ENCODE measurements around the gene NR4A2.

NR4A2 gene

GRCh38 chr2:156332534-156333273 lies at the start of gene NR4A2:
Gene NR4A2 (minus strand): TSS chr2:156332721. CDS start chr2:156330186, 2,535 bp downstream.
- Histone ChIP-seq H3K9me2 (ENCODE audit: low read depth, low read length) (no peaks in the 10 kb centered on the region), H3K27me3 (ENCODE audit: insufficient read depth, low read length) (no peaks in the 10 kb centered on the region), H3K27ac (ENCODE audit: low read depth, low read length, poor library complexity, severe bottlenecking) (no peak within 1 kb of the TSS), H3K4me3 (ENCODE audit: low read depth, low read length, poor library complexity, severe bottlenecking) (peak within 1 kb of the TSS; percentile 63), H3K4me2 (ENCODE audit: low read length) (peak within 1 kb of the TSS; percentile 67), H4K20me1 (ENCODE audit: insufficient read depth, low read length) (no peaks in the 10 kb centered on the region), H3K9ac (ENCODE audit: low read length) (no peak within 1 kb of the TSS), H3K4me1 (ENCODE audit: insufficient read depth, low read length, severe bottlenecking) (no peaks in the 10 kb centered on the region), H3K36me3 (ENCODE audit: insufficient read depth, low read length) (no peaks in the 10 kb centered on the region), H3K9me3 (ENCODE audit: low read length) (no peaks in the 10 kb centered on the region), H3K79me2 (ENCODE audit: insufficient read depth, low read length) (no peaks in the 10 kb centered on the region), H2AFZ (ENCODE audit: low read length) (no peak within 1 kb of the TSS), H3F3A (ENCODE audit: insufficient read depth, low read length) (no peaks in the 10 kb centered on the region)
- TF ChIP-seq EZH2 (IDR thresholded peaks at IDR 0.05; ENCODE audit: borderline replicate concordance, low read length): no peak
- no peak for TF ChIP-seq CTCF (IDR thresholded peaks at IDR 0.05; ENCODE audit: low read length)

GRCh38 chr2:156380117-156380645 lies 47.7 kb upstream of the NR4A2 start:
- H3K4me3 ChIP-seq (ENCODE audit: low read depth, low read length, poor library complexity, severe bottlenecking): no peak overlapping the region
- H3K9me3 ChIP-seq (ENCODE audit: low read length): no peaks in the 10 kb centered on the region
- no peak overlapping the region for H3K9ac ChIP-seq (ENCODE audit: low read length)
- H3K27me3 ChIP-seq (ENCODE audit: insufficient read depth, low read length): no peaks in the 10 kb centered on the region
- H4K20me1 ChIP-seq (ENCODE audit: insufficient read depth, low read length): no peaks in the 10 kb centered on the region
- H2AFZ ChIP-seq (ENCODE audit: low read length): no peak overlapping the region
- H3K4me2 ChIP-seq (ENCODE audit: low read length): no peak overlapping the region
- no peaks in the 10 kb centered on the region for H3K4me1 ChIP-seq (ENCODE audit: insufficient read depth, low read length, severe bottlenecking)
- TF ChIP-seq CTCF (IDR thresholded peaks at IDR 0.05; ENCODE audit: low read length): no peak
- TF ChIP-seq EZH2 (IDR thresholded peaks at IDR 0.05; ENCODE audit: borderline replicate concordance, low read length): no peak
- no peaks in the 10 kb centered on the region for H3K79me2 ChIP-seq (ENCODE audit: insufficient read depth, low read length)
- H3F3A ChIP-seq (ENCODE audit: insufficient read depth, low read length): no peaks in the 10 kb centered on the region
- H3K36me3 ChIP-seq (ENCODE audit: insufficient read depth, low read length): no peaks in the 10 kb centered on the region
- H3K9me2 ChIP-seq (ENCODE audit: low read depth, low read length): no peaks in the 10 kb centered on the region
- H3K27ac ChIP-seq (ENCODE audit: low read depth, low read length, poor library complexity, severe bottlenecking): no peak overlapping the region

- H3K27ac ChIP-seq (ENCODE audit: low read depth, low read length, poor library complexity, severe bottlenecking): no peak overlapping the region
- no peaks in the 10 kb centered on the region for H4K20me1 ChIP-seq (ENCODE audit: insufficient read depth, low read length)
- H3K27me3 ChIP-seq (ENCODE audit: insufficient read depth, low read length): no peaks in the 10 kb centered on the region
- H3K9me3 ChIP-seq (ENCODE audit: low read length): no peaks in the 10 kb centered on the region
- no peak overlapping the region for H2AFZ ChIP-seq (ENCODE audit: low read length)
- H3K9me2 ChIP-seq (ENCODE audit: low read depth, low read length): no peaks in the 10 kb centered on the region
- H3K9ac ChIP-seq (ENCODE audit: low read length): no peak overlapping the region
- no peak for TF ChIP-seq CTCF (IDR thresholded peaks at IDR 0.05; ENCODE audit: low read length)
- TF ChIP-seq EZH2 (IDR thresholded peaks at IDR 0.05; ENCODE audit: borderline replicate concordance, low read length): no peak
- H3K36me3 ChIP-seq (ENCODE audit: insufficient read depth, low read length): no peaks in the 10 kb centered on the region
- no peaks in the 10 kb centered on the region for H3K79me2 ChIP-seq (ENCODE audit: insufficient read depth, low read length)
- no peak overlapping the region for H3K4me3 ChIP-seq (ENCODE audit: low read depth, low read length, poor library complexity, severe bottlenecking)
- H3F3A ChIP-seq (ENCODE audit: insufficient read depth, low read length): no peaks in the 10 kb centered on the region
- no peaks in the 10 kb centered on the region for H3K4me1 ChIP-seq (ENCODE audit: insufficient read depth, low read length, severe bottlenecking)
- H3K4me2 ChIP-seq (ENCODE audit: low read length): no peak overlapping the region
Measured at GRCh38 chr2:156379714-156380113, 47.2 kb upstream of the NR4A2 start.
